IPS DF 4.7 (cell line): ENCODE results near the gene MRPL49.
"Not testable (repeated sequence)": the region's sequence is repeated elsewhere in the genome, so short reads cannot be mapped to it uniquely, and the experiment has no call there.

Experiments used
- DNase-seq: peaks from one replicate; pipeline ENCODE4 v3.0.0-alpha.2; 2013; ENCODE audit warnings: low spot score; ENCODE audit errors: extremely low read depth

MRPL49 gene

GRCh38 chr11:65132988-65133700, 11.0 kb downstream of the MRPL49 start:
- no peak for DNase-seq

DNA sequence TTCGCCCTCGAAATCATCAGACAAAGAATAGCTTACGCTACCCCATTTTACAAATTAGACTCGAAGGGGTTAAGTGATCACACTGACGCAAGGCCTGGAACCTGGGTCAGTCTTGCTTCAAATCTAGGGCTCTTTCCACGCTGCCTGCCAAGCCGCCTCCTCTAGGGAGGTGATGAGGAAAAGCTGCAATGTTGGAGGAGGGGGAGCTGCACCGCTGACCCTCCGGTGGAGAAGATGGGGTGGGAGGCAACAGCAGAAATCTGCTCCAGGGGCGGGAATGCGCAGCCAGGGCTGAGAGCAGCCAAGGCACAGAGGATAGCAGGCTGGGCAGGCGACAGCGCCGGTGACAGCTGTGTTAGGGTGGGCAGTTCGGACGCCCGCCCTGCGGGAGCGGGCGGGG, 11.6 kb downstream of the MRPL49 start:
- DNase-seq, result no peak

- DNase-seq, result no peak
These were observed 12.3 kb downstream of the MRPL49 start, which contains the start of gene SYVN1 for GRCh38 chr11:65134240-65134951. TSS of gene SYVN1 (minus strand) at chr11:65134519. CDS start at chr11:65133601, 918 bp downstream.

- DNase-seq, result no peak
These were observed 13.0 kb downstream of the MRPL49 start for GRCh38 chr11:65134952-65135632.

- no peak for DNase-seq
These were observed 13.6 kb downstream of the MRPL49 start for GRCh38 chr11:65135633-65136145.

- DNase-seq, result no peak
These were observed 14.5 kb downstream of the MRPL49 start for GRCh38 chr11:65136515-65137096.

- DNase-seq, result no peak
These were observed 19.9 kb downstream of the MRPL49 start for GRCh38 chr11:65141896-65142494.

GRCh38 chr11:65147352-65148075, 25.4 kb downstream of the MRPL49 start:
- no peak for DNase-seq

- no peak for DNase-seq
These were observed 26.5 kb downstream of the MRPL49 start for GRCh38 chr11:65148657-65149056.

DNA sequence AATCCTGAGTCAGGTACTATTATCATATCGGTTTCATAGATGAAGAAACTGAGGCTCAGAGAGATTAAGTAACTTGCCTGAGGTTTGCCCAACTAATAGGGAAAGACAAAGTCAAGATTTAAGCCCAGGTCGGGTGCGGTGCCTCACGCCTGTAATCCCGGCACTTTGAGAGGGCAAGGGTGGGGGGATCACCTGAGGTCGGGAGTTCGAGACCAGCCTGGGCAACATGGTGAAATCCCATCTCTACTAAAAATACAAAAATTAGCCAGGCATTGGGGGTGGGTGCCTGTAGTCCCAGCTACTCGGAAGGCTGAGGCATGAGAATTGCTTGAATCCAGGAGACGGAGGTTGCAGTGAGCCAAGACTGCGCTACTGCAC, 28.0 kb downstream of the MRPL49 start:
- not testable (repeated sequence) for DNase-seq

DNA sequence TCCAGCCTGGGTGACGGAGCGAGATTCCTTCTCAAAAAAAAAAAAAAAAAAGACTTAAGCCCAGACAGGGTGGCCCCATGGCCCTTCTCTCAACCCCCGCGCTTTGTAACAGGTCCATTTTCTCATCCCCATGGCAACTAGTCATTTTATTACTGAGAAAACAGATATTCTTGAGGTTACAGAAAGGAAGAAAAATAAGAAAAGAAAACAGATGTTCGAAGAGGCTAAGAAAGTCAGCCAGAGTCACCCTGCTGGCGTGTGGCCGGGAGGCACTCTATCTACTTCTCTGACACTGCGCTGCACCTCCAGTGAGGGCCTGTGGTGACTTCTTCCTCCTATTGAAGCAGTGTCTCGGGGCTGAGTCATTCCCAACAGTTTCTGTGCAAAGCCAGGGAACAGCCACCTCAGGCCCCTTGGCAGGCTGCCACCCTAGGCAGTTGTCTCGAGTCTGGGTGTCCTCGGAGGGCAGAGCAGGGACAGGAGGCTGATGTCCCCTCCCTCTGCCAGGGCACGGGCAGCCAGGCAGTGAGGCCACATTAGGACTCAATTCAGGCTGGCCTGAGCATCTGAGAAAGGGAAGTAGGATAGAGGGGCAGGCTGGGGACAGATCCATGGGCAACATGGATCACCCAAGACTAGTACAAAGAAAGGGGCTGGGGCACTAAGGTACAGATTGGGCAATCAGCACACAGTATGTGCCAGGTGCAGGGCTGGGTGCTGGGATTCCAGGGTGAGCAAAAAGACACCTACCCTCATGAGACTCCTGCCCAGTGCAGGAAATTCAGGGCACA, 28.6 kb downstream of the MRPL49 start:
- no peak for DNase-seq

DNA sequence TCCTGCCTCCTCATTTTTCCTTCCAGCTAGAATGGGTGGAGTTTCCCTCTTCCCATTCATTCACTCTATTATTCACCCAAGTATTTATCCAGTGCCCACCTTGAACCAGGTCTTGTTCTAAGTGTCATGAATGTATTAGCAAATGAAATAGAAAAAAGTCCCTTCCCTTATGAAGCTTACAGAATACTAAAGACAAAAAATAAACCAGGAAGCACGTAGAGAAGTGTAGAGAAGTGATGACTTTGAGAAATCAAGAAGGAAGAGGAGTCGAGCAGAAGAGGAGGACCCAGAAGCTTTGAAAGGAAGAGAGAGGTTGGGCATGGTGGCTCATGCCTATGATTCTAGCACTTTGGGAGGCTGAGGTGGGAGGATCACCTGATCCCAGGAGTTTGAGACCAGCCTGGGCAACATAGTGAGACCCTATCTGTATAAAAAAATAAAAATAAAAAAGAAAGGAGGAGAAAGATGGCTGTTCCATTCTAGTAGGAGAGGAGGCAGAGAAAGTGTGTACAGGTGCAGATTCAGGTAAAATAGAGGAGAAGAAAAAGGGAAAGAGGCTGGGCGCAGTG, 29.3 kb downstream of the MRPL49 start:
- DNase-seq, result no peak

DNA sequence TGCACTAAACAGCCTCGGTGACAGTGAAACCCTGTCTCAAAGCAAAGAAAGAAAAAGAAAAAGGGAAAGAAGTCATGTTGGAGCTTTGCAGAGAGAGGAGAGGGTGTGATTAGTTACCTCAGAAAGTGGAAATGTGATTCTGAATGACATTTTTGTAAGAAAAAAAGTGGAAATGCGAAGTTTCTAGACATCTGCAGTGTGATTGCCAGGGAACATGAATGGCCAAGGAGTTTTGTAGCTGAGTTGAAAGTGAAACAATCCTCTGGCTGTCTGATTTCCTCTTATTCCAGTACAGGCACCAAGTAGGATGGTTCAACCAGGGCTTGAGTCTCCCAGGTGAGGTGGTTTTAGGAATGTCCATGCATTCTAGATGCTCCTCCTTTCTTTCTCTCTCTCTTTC, 30.0 kb downstream of the MRPL49 start:
- no peak for DNase-seq

DNA sequence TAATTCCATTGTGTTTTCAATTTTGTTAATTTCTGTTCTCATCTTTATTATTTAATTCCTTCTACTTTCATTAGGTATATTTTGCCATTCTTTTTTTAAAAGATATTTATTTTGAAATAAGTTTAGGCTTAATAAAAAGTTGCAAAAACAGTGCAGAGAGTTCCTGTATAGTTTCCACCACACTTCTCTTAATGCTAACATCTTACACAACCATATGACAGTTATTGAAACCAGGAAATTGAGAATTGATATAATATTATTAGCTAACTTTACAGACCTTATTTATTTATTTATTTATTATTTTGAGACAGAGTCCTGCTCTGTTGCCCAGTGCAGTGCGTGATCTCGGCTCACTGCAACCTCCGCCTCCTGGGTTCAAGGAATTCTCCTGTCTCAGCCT, 34.1 kb downstream of the MRPL49 start:
- DNase-seq, result no peak

DNA sequence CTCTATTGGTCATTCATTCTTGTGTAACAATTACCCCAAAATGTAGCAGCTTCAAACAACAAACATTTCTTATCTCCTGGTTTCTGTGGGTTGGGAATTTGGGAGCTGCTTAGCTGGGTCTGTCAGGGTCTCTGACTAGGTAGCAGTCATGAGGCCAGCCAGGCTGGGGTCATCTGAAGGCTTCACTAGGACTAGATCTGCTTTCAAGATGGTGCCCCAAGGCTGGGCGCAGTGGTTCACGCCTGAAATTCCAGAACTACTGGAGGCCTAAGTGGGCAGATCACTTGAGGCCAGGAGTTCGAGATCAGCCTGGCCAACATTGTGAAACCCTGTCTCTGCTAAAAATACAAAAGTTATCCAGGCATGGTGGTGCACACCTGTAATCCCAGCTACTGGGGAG, 34.8 kb downstream of the MRPL49 start:
- no peak for DNase-seq

DNA sequence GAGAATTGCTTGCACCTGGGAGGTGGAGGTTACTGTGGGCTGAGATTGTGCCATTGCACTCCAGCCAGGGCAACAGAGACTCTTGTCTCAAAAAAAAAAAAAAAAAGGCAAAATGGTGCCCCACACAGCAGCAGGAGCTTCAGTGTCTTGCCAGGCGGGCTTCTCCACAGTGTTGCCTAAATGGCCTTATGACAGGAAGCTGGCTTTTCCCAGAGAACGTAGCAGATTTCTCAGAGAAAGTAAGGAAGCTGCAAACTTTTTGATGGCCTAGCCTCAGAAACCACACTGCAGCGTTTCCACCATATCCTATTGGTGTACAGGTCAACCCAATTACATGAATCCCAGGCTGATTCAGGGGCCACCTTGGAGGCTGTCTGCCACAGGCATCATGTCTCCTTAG, 35.2 kb downstream of the MRPL49 start:
- DNase-seq, result no peak

- no peak for DNase-seq
These were observed 36.9 kb downstream of the MRPL49 start for GRCh38 chr11:65159012-65159411.

DNA sequence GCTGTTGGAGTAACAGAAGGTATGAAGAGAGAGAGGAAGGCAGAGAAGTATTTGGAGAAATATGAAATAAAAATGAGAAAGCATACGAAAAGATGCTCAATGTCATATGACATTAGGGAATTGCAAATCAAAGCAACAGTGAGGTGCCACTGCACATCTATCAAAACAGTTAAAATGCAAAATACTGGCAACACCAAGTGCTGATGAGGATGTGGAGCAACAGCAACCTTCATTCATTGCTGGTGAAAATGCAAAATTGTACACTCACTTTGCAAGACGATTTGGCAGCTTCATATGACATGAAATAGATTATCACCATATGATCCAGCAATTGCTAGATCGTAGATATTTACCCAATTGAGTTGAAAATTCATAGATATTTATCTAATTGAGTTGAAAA, 38.5 kb downstream of the MRPL49 start:
- no peak for DNase-seq

- no peak for DNase-seq
These were observed 41.6 kb downstream of the MRPL49 start for GRCh38 chr11:65163684-65164083.
